Activated CD4-positive, alpha-beta T cell treated with anti-CD3 and anti-CD28 coated beads, Interleukin-2, amount 50 U/mL, for 24 hours (primary cell): ENCODE measurements around the gene PCDHB5.
"Not testable (repeated sequence)": the region's sequence is repeated elsewhere in the genome, so short reads cannot be mapped to it uniquely, and the experiment has no call there.

Source experiments
- DNase-seq, 2 donors: peaks; one replicate each; pipeline ENCODE4 v3.0.0-alpha.2; 2020; ENCODE audit warnings: low read depth in 1 of 2, low spot score in 1 of 2

The PCDHB5 gene

DNA sequence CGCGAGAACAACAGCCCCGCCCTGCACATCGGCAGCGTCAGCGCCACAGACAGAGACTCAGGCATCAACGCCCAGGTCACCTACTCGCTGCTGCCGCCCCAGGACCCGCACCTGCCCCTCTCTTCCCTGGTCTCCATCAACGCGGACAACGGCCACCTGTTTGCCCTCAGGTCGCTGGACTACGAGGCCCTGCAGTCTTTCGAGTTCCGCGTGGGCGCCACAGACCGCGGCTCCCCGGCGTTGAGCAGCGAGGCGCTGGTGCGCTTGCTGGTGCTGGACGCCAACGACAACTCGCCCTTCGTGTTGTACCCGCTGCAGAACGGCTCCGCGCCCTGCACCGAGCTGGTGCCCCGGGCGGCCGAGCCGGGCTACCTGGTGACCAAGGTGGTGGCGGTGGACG lies 16.6 kb downstream of the PCDHB5 start:
- not testable (repeated sequence) for DNase-seq

DNA sequence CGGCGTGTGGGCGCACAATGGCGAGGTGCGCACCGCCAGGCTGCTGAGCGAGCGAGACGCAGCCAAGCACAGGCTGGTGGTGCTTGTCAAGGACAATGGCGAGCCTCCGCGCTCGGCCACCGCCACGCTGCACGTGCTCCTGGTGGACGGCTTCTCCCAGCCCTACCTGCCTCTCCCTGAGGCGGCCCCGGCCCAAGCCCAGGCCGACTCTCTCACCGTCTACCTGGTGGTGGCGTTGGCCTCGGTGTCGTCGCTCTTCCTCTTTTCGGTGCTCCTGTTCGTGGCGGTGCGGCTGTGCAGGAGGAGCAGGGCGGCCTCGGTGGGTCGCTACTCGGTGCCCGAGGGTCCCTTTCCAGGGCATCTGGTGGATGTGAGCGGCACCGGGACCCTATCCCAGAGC lies 17.1 kb downstream of the PCDHB5 start:
- DNase-seq = not testable (repeated sequence)

DNA sequence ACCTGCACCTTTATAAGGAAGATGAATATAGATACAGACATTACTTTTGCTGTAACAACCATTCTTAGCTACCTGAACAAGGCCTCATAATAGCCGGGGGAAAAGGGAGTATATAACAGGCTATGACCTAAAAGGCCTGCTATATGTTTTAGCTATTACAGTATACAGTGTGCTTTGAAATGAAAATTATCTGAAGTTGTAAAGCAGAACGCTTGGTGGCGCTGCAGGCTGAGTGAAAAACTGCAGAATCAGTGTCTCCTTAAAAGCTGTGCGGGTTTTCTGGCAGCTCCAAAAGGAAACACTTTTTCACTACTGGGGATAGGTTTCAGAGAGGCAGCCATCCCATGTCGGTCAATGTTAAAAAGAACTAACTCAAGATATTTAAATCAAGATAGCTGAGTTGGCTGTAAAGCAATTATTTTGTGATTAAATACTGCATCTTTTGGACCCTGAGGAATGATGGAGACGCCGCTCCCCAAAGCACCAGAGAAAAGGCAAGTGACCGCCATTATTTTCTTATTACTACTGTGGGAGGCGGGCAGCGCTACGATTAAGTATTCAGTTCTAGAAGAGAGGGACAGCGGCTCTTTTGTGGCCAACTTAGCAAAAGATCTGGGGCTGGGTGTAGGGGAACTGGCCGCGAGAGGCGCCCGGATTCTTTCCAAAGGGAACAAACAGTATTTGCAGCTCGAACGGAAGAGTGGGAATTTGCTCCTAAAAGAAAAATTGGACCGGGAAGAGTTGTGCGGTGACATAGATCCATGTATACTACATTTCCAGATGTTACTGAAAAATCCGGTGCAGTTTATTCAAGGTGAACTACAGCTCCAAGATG lies 20.8 kb downstream of the PCDHB5 start:
- no peak for DNase-seq

DNA sequence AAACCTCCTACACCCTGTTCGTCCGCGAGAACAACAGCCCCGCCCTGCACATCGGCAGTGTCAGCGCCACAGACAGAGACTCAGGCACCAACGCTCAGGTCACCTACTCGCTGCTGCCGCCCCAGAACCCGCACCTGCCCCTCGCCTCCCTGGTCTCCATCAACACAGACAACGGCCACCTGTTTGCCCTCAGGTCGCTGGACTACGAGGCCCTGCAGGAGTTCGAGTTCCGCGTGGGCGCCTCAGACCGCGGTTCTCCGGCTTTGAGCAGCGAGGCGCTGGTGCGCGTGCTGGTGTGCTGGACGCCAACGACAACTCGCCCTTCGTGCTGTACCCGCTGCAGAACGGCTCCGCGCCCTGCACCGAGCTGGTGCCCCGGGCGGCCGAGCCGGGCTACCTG lies 22.4 kb downstream of the PCDHB5 start:
- not testable (repeated sequence) for DNase-seq

DNA sequence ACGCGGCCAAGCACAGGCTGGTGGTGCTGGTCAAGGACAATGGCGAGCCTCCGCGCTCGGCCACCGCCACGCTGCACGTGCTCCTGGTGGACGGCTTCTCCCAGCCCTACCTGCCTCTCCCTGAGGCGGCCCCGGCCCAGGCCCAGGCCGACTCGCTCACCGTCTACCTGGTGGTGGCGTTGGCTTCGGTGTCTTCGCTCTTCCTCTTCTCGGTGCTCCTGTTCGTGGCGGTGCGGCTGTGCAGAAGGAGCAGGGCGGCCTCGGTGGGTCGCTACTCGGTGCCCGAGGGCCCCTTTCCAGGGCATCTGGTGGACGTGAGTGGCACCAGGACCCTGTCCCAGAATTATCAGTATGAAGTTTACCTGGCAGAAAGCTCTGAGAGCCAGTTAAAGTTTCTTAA lies 22.9 kb downstream of the PCDHB5 start:
- not testable (repeated sequence) for DNase-seq

DNA sequence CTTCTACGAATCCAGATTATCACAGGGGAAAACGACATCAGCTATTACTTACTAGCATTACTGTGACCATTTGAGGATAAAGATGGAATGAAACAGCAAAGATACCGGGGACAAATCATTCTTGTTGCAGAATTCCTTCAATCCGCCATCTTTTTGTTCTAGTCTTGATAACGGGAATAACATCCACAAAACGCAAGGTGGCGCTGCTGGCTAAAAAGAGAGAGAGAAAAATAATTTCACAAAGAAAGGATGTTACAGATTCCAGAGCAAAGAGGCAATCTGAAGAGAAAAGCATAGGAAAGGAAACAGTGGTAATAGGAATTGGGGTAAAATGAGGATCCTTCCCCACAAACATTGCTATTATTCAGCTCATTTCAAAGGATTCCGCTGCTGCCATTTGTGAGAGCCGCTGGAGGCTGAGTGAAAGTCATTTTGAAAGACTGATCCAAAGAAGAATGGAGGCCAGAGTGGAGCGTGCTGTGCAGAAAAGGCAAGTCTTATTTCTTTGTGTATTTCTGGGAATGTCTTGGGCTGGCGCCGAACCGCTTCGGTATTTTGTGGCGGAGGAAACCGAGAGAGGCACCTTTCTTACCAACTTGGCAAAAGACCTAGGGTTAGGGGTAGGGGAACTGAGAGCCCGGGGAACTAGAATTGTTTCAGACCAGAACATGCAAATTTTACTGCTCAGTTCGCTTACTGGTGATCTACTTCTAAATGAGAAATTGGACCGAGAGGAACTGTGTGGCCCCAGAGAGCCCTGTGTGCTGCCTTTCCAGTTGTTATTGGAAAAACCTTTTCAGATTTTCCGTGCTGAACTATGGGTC lies 37.6 kb downstream of the PCDHB5 start, which contains the start of gene PCDHB7:
PCDHB7 (plus strand) TSS at position 264 of the 824 bp plus-strand sequence; CDS start at position 456, 192 bp downstream.
- no peak for DNase-seq

DNA sequence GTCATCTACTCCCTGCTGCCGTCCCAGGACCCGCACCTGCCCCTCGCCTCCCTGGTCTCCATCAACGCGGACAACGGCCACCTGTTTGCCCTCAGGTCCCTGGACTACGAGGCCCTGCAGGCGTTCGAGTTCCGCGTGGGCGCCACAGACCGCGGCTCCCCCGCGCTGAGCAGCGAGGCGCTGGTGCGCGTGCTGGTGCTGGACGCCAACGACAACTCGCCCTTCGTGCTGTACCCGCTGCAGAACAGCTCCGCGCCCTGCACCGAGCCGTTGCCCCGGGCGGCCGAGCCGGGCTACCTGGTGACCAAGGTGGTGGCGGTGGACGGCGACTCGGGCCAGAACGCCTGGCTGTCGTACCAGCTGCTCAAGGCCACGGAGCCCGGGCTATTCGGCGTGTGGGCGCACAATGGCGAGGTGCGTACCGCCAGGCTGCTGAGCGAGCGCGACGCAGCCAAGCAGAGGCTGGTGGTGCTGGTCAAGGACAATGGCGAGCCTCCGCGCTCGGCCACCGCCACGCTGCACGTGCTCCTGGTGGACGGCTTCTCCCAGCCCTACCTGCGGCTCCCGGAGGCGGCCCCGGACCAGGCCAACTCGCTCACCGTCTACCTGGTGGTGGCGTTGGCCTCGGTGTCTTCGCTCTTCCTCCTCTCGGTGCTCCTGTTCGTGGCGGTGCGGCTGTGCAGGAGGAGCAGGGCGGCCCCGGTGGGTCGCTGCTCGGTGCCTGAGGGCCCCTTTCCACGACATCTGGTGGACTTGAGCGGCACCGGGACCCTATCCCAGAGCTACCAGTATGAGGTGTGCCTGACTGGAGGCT lies 39.5 kb downstream of the PCDHB5 start:
- DNase-seq = not testable (repeated sequence)

DNA sequence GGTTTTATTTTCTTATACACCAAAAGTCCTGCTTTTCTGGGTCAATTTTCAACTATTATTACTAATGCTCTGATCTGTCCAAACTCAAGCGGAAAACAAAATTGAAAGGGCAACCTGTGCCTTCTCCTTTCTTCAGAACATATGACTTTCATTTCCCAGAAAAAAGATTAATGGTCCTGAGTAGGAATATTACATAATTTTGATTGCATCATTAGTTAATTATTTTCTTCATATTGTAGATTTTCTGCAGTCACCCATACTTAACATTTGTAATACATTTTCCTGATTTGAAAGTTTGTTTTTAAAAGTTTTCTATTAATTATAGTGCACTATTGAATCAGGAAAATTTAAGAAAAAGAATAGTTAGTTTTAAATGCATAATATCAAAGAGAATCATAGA lies 40.9 kb downstream of the PCDHB5 start:
- DNase-seq = no peak

DNA sequence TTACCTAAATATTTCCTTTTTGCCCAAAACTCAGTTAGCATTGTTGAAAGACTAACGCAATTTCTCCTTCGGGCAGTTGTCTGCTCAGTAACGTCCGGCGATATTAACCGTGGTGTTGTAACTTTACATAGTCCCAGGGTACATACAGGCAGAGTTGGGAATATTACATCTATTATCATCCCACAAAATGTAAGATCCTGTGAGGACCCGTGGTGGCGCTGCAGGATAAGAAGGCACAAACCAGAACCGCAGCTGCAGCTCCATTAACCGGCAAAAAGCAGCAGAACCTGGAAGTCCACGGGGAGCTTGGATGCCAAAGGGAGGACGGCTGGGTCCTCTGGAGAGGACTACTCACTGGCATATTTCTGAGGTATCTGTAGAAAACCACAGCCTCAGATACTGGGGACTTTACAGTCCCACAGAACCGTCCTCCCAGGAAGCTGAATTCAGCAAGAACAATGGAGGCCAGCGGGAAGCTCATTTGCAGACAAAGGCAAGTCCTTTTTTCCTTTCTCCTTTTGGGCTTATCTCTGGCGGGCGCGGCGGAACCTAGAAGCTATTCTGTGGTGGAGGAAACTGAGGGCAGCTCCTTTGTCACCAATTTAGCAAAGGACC lies 42.7 kb downstream of the PCDHB5 start, which contains the start of gene PCDHB8:
PCDHB8 (plus strand) TSS at position 214 of the 615 bp plus-strand sequence; CDS start at position 459, 245 bp downstream.
- DNase-seq = not testable (repeated sequence)

DNA sequence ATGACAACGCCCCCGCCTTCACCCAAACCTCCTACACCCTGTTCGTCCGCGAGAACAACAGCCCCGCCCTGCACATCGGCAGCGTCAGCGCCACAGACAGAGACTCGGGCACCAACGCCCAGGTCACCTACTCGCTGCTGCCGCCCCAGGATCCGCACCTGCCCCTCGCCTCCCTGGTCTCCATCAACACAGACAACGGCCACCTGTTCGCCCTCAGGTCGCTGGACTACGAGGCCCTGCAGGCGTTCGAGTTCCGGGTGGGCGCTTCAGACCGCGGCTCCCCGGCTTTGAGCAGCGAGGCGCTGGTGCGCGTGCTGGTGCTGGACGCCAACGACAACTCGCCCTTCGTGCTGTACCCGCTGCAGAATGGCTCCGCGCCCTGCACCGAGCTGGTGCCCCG lies 44.4 kb downstream of the PCDHB5 start:
- DNase-seq = not testable (repeated sequence)

DNA sequence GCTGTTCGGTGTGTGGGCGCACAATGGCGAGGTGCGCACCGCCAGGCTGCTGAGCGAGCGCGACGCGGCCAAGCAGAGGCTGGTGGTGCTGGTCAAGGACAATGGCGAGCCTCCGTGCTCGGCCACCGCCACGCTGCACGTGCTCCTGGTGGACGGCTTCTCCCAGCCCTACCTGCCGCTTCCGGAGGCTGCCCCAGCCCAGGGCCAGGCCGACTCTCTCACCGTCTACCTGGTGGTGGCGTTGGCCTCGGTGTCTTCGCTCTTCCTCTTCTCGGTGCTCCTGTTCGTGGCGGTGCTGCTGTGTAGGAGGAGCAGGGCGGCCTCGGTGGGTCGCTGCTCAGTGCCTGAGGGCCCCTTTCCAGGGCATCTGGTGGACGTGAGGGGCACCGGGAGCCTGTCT lies 44.9 kb downstream of the PCDHB5 start:
- not testable (repeated sequence) for DNase-seq

DNA sequence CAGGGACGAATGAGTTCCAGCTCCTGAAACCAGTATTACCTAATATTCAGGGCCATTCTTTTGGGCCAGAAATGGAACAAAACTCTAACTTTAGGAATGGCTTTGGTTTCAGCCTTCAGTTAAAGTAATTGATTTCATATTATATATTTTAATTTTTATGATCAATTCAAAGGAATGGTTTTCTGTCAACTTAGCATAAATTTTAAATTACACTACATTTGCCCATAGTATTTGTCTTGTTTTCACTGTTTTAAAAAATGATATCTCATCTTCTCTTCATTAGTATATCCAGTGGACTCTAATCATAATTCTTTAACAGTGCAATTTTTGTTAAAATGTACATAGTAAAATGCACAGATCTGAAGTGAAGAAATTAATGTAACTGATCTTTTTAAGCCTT lies 45.3 kb downstream of the PCDHB5 start:
- DNase-seq = no peak

DNA sequence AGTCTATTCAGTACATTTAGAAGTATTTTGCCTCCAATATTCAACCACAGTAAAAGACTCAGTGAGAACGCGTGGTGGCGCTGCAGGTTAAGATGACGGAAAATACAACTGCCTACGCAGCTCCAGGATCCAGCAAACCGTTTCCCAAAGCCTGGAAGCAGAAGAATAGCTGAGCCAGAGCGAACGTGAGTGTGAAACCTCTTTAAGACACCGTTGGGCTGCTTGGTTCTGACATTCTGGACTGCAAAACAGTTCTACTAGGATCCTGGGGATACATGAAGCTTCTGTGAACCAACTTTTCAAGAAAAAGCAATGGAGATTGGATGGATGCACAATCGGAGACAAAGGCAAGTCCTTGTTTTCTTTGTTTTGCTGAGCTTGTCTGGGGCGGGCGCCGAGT lies 47.2 kb downstream of the PCDHB5 start, which contains the start of gene PCDHB16:
PCDHB16 (plus strand) TSS at position 140 of the 400 bp plus-strand sequence; CDS start at position 313, 173 bp downstream.
- no peak for DNase-seq

DNA sequence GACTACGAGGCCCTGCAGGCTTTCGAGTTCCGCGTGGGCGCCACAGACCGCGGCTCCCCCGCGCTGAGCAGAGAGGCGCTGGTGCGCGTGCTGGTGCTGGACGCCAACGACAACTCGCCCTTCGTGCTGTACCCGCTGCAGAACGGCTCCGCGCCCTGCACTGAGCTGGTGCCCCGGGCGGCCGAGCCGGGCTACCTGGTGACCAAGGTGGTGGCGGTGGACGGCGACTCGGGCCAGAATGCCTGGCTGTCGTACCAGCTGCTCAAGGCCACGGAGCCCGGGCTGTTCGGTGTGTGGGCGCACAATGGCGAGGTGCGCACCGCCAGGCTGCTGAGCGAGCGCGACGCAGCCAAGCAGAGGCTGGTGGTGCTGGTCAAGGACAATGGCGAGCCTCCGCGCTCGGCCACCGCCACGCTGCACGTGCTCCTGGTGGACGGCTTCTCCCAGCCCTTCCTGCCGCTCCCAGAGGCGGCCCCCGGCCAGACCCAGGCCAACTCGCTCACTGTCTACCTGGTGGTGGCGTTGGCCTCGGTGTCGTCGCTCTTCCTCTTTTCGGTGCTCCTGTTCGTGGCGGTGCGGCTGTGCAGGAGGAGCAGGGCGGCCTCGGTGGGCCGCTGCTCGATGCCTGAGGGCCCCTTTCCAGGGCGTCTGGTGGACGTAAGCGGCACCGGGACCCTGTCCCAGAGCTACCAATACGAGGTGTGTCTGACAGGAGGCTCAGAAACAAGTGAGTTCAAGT lies 49.3 kb downstream of the PCDHB5 start:
- not testable (repeated sequence) for DNase-seq

DNA sequence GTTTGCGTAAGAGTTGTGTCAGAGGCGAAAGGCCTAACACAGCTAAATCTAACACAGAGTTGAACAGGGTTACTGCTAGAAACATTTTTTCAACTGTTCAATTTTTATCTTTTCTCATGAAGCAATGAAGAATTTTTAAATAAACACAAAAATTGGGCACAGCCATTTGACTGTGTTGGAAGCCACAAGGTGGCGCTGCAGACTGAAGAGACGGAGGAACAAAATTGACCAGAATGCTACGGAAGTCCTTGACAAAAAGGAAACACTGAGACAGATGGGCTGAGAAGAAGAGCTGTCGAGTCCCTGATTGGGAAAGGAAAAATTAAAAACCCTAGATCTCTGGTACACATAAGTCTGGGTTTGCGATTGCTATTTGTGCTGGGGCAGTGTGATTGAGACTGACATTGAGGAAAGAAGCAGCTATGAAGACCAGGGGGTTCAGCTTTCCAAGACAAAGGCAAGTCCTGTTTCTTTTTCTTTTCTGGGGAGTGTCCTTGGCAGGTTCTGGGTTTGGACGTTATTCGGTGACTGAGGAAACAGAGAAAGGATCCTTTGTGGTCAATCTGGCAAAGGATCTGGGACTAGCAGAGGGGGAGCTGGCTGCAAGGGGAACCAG lies 52.0 kb downstream of the PCDHB5 start, which contains the start of gene PCDHB9:
PCDHB9 (plus strand) TSS at position 265 of the 616 bp plus-strand sequence; CDS start at position 423, 158 bp downstream.
- no peak for DNase-seq
